Breast epithelium (tissue), 3 donors: ENCODE data around the gene GNB1L.

Experiments
- POLR2A ChIP-seq: fragments of 450-650 bp; IDR thresholded peaks from one replicate; pipeline ENCODE4 v1.6.1; 2016; ENCODE audit warnings: antibody characterized with exemption, mild to moderate bottlenecking, moderate library complexity
- POLR2AphosphoS5 ChIP-seq, 3 donors: sonication (generic); formaldehyde crosslinking; IDR thresholded peaks; one replicate each; pipeline ENCODE4 v1.6.1; 2017; ENCODE audit warnings: antibody characterized with exemption in 3 of 3
- TF ChIP-seq, protein P1 (sequence below), 3 donors: fragments of 450-650 bp; IDR thresholded peaks; one replicate each; pipeline ENCODE4 v1.5.1; 2016 to 2017; ENCODE audit warnings: antibody characterized with exemption in 3 of 3, mild to moderate bottlenecking in 3 of 3, moderate library complexity in 3 of 3

DNA sequence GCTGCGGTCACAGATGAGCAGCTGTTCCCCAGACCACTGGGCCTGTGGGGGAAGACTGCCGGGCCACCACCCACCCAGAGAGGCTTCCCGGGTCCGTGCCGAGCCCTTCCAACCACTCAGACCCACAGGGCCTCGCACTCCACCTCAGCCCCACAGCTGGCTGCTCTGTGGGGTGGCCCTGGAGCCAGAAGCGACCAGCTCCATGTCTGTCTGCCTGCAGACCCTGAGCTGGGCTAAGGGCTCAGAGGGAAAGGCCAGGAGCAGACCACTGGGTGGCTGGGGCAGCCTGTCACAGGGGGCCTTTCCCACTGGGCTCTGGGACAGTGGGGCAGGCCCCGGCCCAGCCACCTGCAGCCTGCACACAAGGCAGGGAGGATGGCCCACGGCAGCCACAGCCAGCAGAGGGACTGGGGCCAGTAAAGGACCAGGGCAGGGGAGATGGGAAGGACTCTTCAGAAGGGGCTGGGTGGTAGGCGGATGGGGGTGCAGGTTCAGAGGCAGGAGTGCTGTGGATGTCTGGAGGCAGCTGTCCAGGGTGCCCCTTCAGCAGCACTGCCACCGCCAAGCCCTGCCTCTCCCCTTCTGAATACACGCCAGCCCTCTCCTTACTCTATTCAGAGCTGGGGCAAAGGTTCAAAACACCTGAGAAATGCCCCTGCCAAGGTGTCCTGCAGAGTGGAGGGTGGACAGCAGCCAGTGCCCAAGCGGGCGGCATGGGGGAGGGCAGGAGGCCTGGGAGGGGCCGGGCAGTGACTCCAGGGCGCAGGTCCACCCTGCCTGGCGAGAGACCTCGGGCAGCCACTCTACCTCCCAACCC is 32.2 kb downstream of the GNB1L start:
- TF ChIP-seq, protein P1, sequence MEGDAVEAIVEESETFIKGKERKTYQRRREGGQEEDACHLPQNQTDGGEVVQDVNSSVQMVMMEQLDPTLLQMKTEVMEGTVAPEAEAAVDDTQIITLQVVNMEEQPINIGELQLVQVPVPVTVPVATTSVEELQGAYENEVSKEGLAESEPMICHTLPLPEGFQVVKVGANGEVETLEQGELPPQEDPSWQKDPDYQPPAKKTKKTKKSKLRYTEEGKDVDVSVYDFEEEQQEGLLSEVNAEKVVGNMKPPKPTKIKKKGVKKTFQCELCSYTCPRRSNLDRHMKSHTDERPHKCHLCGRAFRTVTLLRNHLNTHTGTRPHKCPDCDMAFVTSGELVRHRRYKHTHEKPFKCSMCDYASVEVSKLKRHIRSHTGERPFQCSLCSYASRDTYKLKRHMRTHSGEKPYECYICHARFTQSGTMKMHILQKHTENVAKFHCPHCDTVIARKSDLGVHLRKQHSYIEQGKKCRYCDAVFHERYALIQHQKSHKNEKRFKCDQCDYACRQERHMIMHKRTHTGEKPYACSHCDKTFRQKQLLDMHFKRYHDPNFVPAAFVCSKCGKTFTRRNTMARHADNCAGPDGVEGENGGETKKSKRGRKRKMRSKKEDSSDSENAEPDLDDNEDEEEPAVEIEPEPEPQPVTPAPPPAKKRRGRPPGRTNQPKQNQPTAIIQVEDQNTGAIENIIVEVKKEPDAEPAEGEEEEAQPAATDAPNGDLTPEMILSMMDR (IDR thresholded peaks at IDR 0.05) = no peak
- no peak for TF ChIP-seq POLR2A
- TF ChIP-seq POLR2AphosphoS5 (IDR thresholded peaks at IDR 0.05) = no peak
